GM23248 (cell line): ENCODE results near the gene SP3. TPM values are rescaled to one million over a fixed set of nuclear protein-coding genes. Genes with fewer than 3 reads are reported as not detected.
A peak's percentile ranks its signal among the peaks of the same experiment; 100 is the strongest.

ENCODE experiments used
- DNase-seq: peaks from one replicate; pipeline ENCODE4 v3.0.0-alpha.2; 2015
- H2AFZ ChIP-seq: fragments of 200-600 bp; sonication (generic); 2 replicates; pipeline ENCODE4 v1.6.1; 2016; ENCODE audit warnings: antibody characterized with exemption
- H3F3A ChIP-seq: fragments of 200-600 bp; sonication (generic); 2 replicates; pipeline ENCODE4 v1.6.1; 2016; ENCODE audit warnings: mild to moderate bottlenecking, antibody characterized with exemption, mixed run types; ENCODE audit not compliant: insufficient read depth
- H3K27ac ChIP-seq: fragments of 200-600 bp; sonication (generic); 2 replicates; pipeline ENCODE4 v1.5.1; 2016; ENCODE audit warnings: mild to moderate bottlenecking
- H3K27me3 ChIP-seq: fragments of 200-600 bp; sonication (generic); replicated peaks from 2 replicates; pipeline ENCODE4 v1.6.1; 2016; ENCODE audit warnings: mild to moderate bottlenecking; ENCODE audit not compliant: insufficient read depth
- H3K36me3 ChIP-seq: fragments of 200-600 bp; sonication (generic); 2 replicates; pipeline ENCODE4 v1.6.1; 2016; ENCODE audit warnings: low read depth, mild to moderate bottlenecking
- H3K4me1 ChIP-seq: fragments of 200-600 bp; sonication (generic); 2 replicates; pipeline ENCODE4 v1.6.1; 2016; ENCODE audit warnings: mild to moderate bottlenecking; ENCODE audit not compliant: insufficient read depth
- H3K4me2 ChIP-seq: fragments of 200-600 bp; sonication (generic); one replicate; pipeline ENCODE4 v1.6.1; 2016; ENCODE audit warnings: mild to moderate bottlenecking; ENCODE audit not compliant: unreplicated experiment
- H3K4me3 ChIP-seq: fragments of 200-600 bp; sonication (generic); 2 replicates; pipeline ENCODE4 v1.5.1; 2016; ENCODE audit warnings: mild to moderate bottlenecking
- H3K79me2 ChIP-seq: fragments of 200-600 bp; sonication (generic); 2 replicates; pipeline ENCODE4 v1.6.1; 2016; ENCODE audit warnings: mild to moderate bottlenecking; ENCODE audit not compliant: insufficient read depth
- H3K9ac ChIP-seq: fragments of 200-600 bp; sonication (generic); 2 replicates; pipeline ENCODE4 v1.6.1; 2016; ENCODE audit warnings: mild to moderate bottlenecking
- H3K9me2 ChIP-seq: fragments of 200-600 bp; sonication (generic); 2 replicates; pipeline ENCODE4 v1.6.1; 2016; ENCODE audit warnings: mixed run types, mild to moderate bottlenecking, moderate library complexity; ENCODE audit not compliant: insufficient read depth
- H3K9me3 ChIP-seq: fragments of 200-600 bp; sonication (generic); one replicate; pipeline ENCODE4 v1.6.1; 2017; ENCODE audit warnings: low read depth
- H4K20me1 ChIP-seq: fragments of 200-600 bp; sonication (generic); 2 replicates; pipeline ENCODE4 v1.6.0; 2016; ENCODE audit not compliant: insufficient read depth
- EZH2 ChIP-seq: fragments of 200-600 bp; sonication (generic); IDR thresholded peaks from 2 replicates; pipeline ENCODE4 v1.6.1; 2018; ENCODE audit warnings: antibody characterized with exemption, mild to moderate bottlenecking; ENCODE audit not compliant: insufficient read depth, poor library complexity, severe bottlenecking
- EZH2phosphoT487 ChIP-seq: fragments of 200-600 bp; sonication (generic); IDR thresholded peaks from 2 replicates; pipeline ENCODE4 v1.6.1; 2018; ENCODE audit warnings: antibody characterized with exemption, moderate library complexity, mild to moderate bottlenecking, low read depth; ENCODE audit not compliant: insufficient read depth
- WGBS, 2 experiments: methylation state at CpG; one replicate each; pipeline ENCODE4 v1.1.6; 2015 to 2017; ENCODE audit warnings: low lambda C conversion rate in 2 of 2, low coverage in 1 of 2; ENCODE audit errors: missing lambda C conversion rate in 2 of 2; 5-methylcytosine and 5-hydroxymethylcytosine counted together
- in situ Hi-C: fragments of 300-500 bp; cut with MboI; formaldehyde crosslinking; loops from 2 replicates; pipeline ENCODE4 v1.15.0; 2020
- polyA plus RNA-seq: library from polyadenylated mRNA; unstranded; fragments of >200 nt; fragmentation: Nextera tagmentation; extraction: Ambion mirVana; gene quantifications from 2 replicates; pipeline ENCODE4 v1.2.1, GENCODE V29; 2016
- total RNA-seq: library from RNA; depleted of rRNA; stranded (reverse); fragments of >200 nt; shearing (Covaris generic); gene quantifications from 2 replicates; pipeline ENCODE4 v1.2.3, GENCODE V29; 2014

SP3 gene
- total and polyA plus RNA-seq, 2 experiments from 2014 or later: 27.7 to 78.8 TPM

- in situ Hi-C loops: no loop called here
- Histone ChIP-seq H3F3A (peaks cover 27% of the 10 kb centered on the region), H3K27ac (peak overlapping the region; percentile 46), H2AFZ (peak overlapping the region; percentile 95), H4K20me1 (no peaks in the 10 kb centered on the region), H3K9me2 (no peaks in the 10 kb centered on the region), H3K9me3 (no peaks in the 10 kb centered on the region), H3K4me2 (peak overlapping the region; percentile 72), H3K4me1 (peaks cover 31% of the 10 kb centered on the region), H3K36me3 (no peaks in the 10 kb centered on the region), H3K9ac (peak overlapping the region; percentile 80), H3K27me3 (no peaks in the 10 kb centered on the region), H3K4me3 (peak overlapping the region; percentile 66), H3K79me2 (no peaks in the 10 kb centered on the region)
- 9 to 17% methylated on average over 34 to 56 of the region's 56 CpGs for WGBS, 2 experiments
- TF ChIP-seq EZH2phosphoT487 (no peak), EZH2 (no peak)
- DNase-seq: peak; percentile 85
Measured at GRCh38 chr2:174012347-174013314, 47.5 kb upstream of the SP3 start.

- TF ChIP-seq EZH2: no peak
- no peak for TF ChIP-seq EZH2phosphoT487
- in situ Hi-C loops: no loop called here
- no peaks in the 10 kb centered on the region for H4K20me1 ChIP-seq
- peaks cover 27% of the 10 kb centered on the region for H3F3A ChIP-seq
- H3K36me3 ChIP-seq: no peaks in the 10 kb centered on the region
- peaks cover 31% of the 10 kb centered on the region for H3K4me1 ChIP-seq
- 100% methylated on average over 2 of the region's 2 CpGs for WGBS, 2 experiments
- no peak for DNase-seq
- H2AFZ ChIP-seq: no peak overlapping the region
- H3K27me3 ChIP-seq: no peaks in the 10 kb centered on the region
- H3K9ac ChIP-seq: no peak overlapping the region
- no peak overlapping the region for H3K27ac ChIP-seq
- H3K4me3 ChIP-seq: no peak overlapping the region
- H3K9me2 ChIP-seq: no peaks in the 10 kb centered on the region
- no peaks in the 10 kb centered on the region for H3K9me3 ChIP-seq
- no peak overlapping the region for H3K4me2 ChIP-seq
- no peaks in the 10 kb centered on the region for H3K79me2 ChIP-seq
Measured at GRCh38 chr2:174011796-174012195, 46.6 kb upstream of the SP3 start.

GRCh38 chr2:174011173-174011572 lies 46.0 kb upstream of the SP3 start:
- Histone ChIP-seq H3F3A (peaks cover 27% of the 10 kb centered on the region), H3K4me1 (peaks cover 31% of the 10 kb centered on the region), H4K20me1 (no peaks in the 10 kb centered on the region), H3K27ac (no peak overlapping the region), H3K27me3 (no peaks in the 10 kb centered on the region), H3K9ac (no peak overlapping the region), H3K9me3 (no peaks in the 10 kb centered on the region), H3K4me3 (no peak overlapping the region), H3K9me2 (no peaks in the 10 kb centered on the region), H3K36me3 (no peaks in the 10 kb centered on the region), H2AFZ (no peak overlapping the region), H3K79me2 (no peaks in the 10 kb centered on the region), H3K4me2 (no peak overlapping the region)
- no peak for DNase-seq
- TF ChIP-seq EZH2 (no peak), EZH2phosphoT487 (no peak)
- in situ Hi-C loops: no loop called here

DNA sequence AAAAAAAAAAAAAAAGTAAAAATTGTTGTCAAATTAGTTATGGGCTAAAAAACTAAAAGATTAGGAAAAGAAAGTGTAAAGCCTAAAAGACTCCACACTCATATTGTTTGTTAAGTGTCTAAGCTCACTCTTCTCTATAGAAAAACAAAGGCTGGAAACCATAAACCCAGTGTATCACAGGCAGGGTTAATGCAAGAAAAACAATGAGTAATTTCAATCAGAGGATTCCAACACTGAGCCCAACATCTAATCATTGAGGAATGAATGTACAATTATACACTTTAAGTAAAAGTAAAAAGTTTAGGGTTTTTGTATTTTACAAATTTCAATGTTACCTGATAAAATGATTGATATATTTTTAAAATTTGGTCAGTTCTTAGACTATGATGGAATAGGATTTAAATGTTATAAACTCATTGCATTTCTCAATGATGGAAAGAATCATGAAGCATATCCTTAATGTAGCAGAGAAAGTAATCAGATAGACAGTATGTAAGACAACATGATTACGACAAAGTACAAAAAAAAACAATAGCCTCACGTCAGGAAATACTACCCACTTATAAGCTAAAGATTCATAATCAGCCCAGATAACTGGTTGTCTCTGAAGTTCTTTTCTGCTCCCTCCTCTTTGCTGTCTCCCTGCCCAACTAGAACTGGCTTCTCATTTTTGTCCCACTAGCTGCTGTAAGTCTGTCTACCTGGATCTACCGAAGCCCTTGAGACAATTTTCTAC lies 44.5 kb upstream of the SP3 start:
- no peaks in the 10 kb centered on the region for H3K9me2 ChIP-seq
- peaks cover 41% of the 10 kb centered on the region for H3F3A ChIP-seq
- peak overlapping the region; percentile 2; the same call in 1 of the 2 replicates for H3K9ac ChIP-seq
- H3K27me3 ChIP-seq: no peaks in the 10 kb centered on the region
- 45 to 51% methylated on average over 3 of the region's 3 CpGs for WGBS, 2 experiments
- H2AFZ ChIP-seq: peak overlapping the region; percentile 52; the same call in 1 of the 2 replicates
- H3K4me2 ChIP-seq: peak overlapping the region; percentile 80
- H3K4me1 ChIP-seq: peaks cover 40% of the 10 kb centered on the region
- in situ Hi-C loops: no loop called here
- H3K27ac ChIP-seq: peak overlapping the region; percentile 36
- no peaks in the 10 kb centered on the region for H3K9me3 ChIP-seq
- peak overlapping the region; percentile 19; the same call in 1 of the 2 replicates for H3K4me3 ChIP-seq
- H3K36me3 ChIP-seq: no peaks in the 10 kb centered on the region
- no peaks in the 10 kb centered on the region for H3K79me2 ChIP-seq
- TF ChIP-seq EZH2phosphoT487 (no peak), EZH2 (no peak)
- DNase-seq: peak; percentile 77
- H4K20me1 ChIP-seq: no peaks in the 10 kb centered on the region
